ENCODE measurements around the gene GLUL.

GLUL gene

GRCh38 chr1:182391362-182392049, at the start of gene GLUL:
Gene GLUL, minus strand, starts transcription at chr1:182391790. Its CDS starts 3,053 bp downstream, at chr1:182388737.
- peak within 1 kb of the TSS; percentile 82 for H3K4me3 ChIP-seq (ENCODE audit: control insufficient read depth, low read depth, low read length)
- peak; percentile 73 for DNase-seq (ENCODE audit: low read depth)
- TF ChIP-seq CTCF (IDR thresholded peaks at IDR 0.05; ENCODE audit: control insufficient read depth, insufficient read depth, low read depth, low read length, missing control alignments): no peak

GRCh38 chr1:182438326-182438725, 46.7 kb upstream of the GLUL start:
- no peak for DNase-seq (ENCODE audit: low read depth)
- no peak overlapping the region for H3K4me3 ChIP-seq (ENCODE audit: control insufficient read depth, low read depth, low read length)
- no peak for TF ChIP-seq CTCF (IDR thresholded peaks at IDR 0.05; ENCODE audit: control insufficient read depth, insufficient read depth, low read depth, low read length, missing control alignments)

GRCh38 chr1:182433580-182433979, 42.0 kb upstream of the GLUL start:
- DNase-seq (ENCODE audit: low read depth): no peak
- no peak overlapping the region for H3K4me3 ChIP-seq (ENCODE audit: control insufficient read depth, low read depth, low read length)
- TF ChIP-seq CTCF (IDR thresholded peaks at IDR 0.05; ENCODE audit: control insufficient read depth, insufficient read depth, low read depth, low read length, missing control alignments): no peak

GRCh38 chr1:182431278-182431677, 39.7 kb upstream of the GLUL start:
- no peak for DNase-seq (ENCODE audit: low read depth)
- TF ChIP-seq CTCF (IDR thresholded peaks at IDR 0.05; ENCODE audit: control insufficient read depth, insufficient read depth, low read depth, low read length, missing control alignments): no peak

GRCh38 chr1:182430263-182431068, 38.9 kb upstream of the GLUL start:
- no peak for DNase-seq (ENCODE audit: low read depth)
- H3K4me3 ChIP-seq (ENCODE audit: control insufficient read depth, low read depth, low read length): no peak overlapping the region
- TF ChIP-seq CTCF (IDR thresholded peaks at IDR 0.05; ENCODE audit: control insufficient read depth, insufficient read depth, low read depth, low read length, missing control alignments): no peak

More at GRCh38 chr1:182431278-182431677, 39.7 kb upstream of the GLUL start:
- H3K4me3 ChIP-seq (ENCODE audit: control insufficient read depth, low read depth, low read length): no peak overlapping the region

DNA sequence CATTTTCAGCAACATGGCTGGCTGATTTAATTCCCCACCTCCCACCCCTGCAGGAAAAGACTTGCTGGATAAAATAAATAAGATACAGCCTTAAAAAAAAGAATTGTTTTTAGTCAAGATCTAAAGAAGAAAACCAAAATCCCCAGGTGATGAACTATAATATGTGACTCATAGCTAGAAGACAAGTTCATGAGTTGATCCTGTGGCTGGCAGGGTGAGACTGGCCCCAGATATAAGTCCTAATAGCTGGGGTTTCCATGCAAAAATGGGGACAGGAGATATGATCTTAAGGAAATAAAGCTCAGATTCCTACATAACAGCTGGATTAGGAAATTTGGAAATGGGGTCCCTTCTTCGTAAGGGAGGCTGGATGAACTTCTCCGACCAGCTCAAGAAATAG, 36.5 kb upstream of the GLUL start:
- no peak overlapping the region for H3K4me3 ChIP-seq (ENCODE audit: control insufficient read depth, low read depth, low read length)
- DNase-seq (ENCODE audit: low read depth): no peak
- no peak for TF ChIP-seq CTCF (IDR thresholded peaks at IDR 0.05; ENCODE audit: control insufficient read depth, insufficient read depth, low read depth, low read length, missing control alignments)
